Esophagus muscularis mucosa (tissue), 4 donors: ENCODE measurements around the gene TP53I3. TPM values are rescaled to one million over a fixed set of nuclear protein-coding genes. Genes with fewer than 3 reads are reported as not detected.

Source experiments
- DNase-seq: peaks from one replicate; pipeline ENCODE4 v3.0.0-alpha.2; 2017; ENCODE audit errors: extremely low spot score
- H3K27ac ChIP-seq, 4 donors: fragments of 200-600 bp; sonication (generic); replicated peaks in 1 of 4; 1 replicate in 3 of 4; 2 replicates in 1 of 4; pipeline ENCODE4 v1.5.1; 2016 to 2019; ENCODE audit warnings: mild to moderate bottlenecking in 1 of 4
- H3K27me3 ChIP-seq, 4 donors: fragments of 200-600 bp; sonication (generic); one replicate each; pipeline versions ENCODE4 v1.5.1 to v1.6.0; 2016 to 2019
- H3K36me3 ChIP-seq, 4 donors: fragments of 200-600 bp; sonication (generic); one replicate each; pipeline ENCODE4 v1.5.1; 2016 to 2019
- H3K4me1 ChIP-seq, 4 donors: fragments of 200-600 bp; sonication (generic); one replicate each; pipeline ENCODE4 v1.5.1; 2016 to 2019
- H3K4me3 ChIP-seq, 4 donors: fragments of 200-600 bp; sonication (generic); 1 replicate in 2 of 4; 2 replicates in 2 of 4; pipeline ENCODE4 v1.5.1; 2016 to 2019; ENCODE audit warnings: mild to moderate bottlenecking in 4 of 4, moderate library complexity in 1 of 4
- H3K9me3 ChIP-seq, 4 donors: fragments of 200-600 bp; sonication (generic); 1 replicate in 3 of 4; 2 replicates in 1 of 4; pipeline ENCODE4 v1.5.1; 2016 to 2019
- EP300 ChIP-seq: sonication (generic); formaldehyde crosslinking; IDR thresholded peaks from one replicate; pipeline ENCODE4 v1.6.1; 2017; ENCODE audit warnings: antibody characterized with exemption
- POLR2A ChIP-seq: fragments of 450-650 bp; IDR thresholded peaks from one replicate; pipeline ENCODE4 v1.6.1; 2017; ENCODE audit warnings: antibody characterized with exemption, moderate library complexity, mild to moderate bottlenecking, low read depth
- POLR2AphosphoS5 ChIP-seq, 2 donors: sonication (generic); formaldehyde crosslinking; IDR thresholded peaks; one replicate each; pipeline ENCODE4 v1.6.1; 2017; ENCODE audit warnings: antibody characterized with exemption in 2 of 2
- WGBS: methylation state at CpG from one replicate; pipeline ENCODE4 v1.1.5; 2018; 5-methylcytosine and 5-hydroxymethylcytosine counted together
- intact Hi-C: fragments of 100-400 bp; cut with DNase I; formaldehyde crosslinking; loops from one replicate; pipeline ENCODE4 v1.15.1; 2023
- total RNA-seq, 4 donors: library from RNA; depleted of rRNA; stranded (reverse); fragments of >200 nt; gene quantifications; one replicate each; pipeline versions ENCODE4 v1.1.0 to v1.2.1, GENCODE V29; 2016
- TF ChIP-seq, protein P1 (sequence below), 3 experiments: fragments of 200-600 bp in 2 of 3; fragments of 450-650 bp in 1 of 3; sonication (generic) in 2 of 3; IDR thresholded peaks; one replicate each; pipeline ENCODE4 v1.5.1; 2017 to 2019; ENCODE audit warnings: antibody characterized with exemption in 3 of 3, mild to moderate bottlenecking in 2 of 3, moderate library complexity in 1 of 3

Gene TP53I3
- total RNA-seq, 4 donors from 2014 or later: 5.3 to 11.3 (median 9.6) TPM

DNA sequence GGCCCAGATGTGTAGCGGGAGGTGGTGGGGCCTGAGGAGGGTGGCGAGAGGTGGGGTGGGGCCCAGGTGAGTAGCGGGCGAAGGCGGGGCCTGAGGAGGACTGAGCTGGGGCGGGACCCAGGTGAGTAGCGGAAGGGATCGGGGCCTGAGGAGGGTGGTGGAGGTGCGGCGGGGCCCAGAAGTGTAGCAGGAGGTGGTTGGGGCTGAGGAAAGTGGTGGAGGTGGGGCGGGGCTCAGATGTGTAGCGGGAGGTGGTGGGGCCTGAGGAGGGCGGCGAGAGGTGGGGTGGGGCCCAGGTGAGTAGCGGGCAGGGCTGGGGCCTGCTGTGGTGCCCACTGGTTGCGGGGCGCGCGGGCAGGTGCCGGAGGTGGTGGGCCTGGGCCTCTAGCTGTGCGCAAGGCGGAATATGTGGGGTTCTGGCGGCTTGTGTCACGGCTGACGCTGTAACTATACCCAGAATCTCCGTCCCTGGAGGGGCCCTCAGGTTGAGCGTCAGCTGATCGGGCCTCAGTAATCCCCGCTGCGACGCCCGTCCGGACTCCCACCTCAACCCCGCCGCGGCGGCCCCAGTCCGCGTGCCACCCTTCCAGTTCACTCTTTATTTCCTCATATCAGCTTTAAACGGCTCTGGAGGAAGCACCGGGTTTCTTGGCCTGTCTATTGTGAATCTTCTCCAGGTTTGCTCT lies 7.6 kb downstream of the TP53I3 start:
- intact Hi-C loops: loop anchor here (5.0 kb wide), 1 partner anchor 150 kb away; the partner anchor contains the start of gene ATAD2B
- TF ChIP-seq POLR2AphosphoS5 (IDR thresholded peaks at IDR 0.05) (no peak), EP300 (no peak), POLR2A (no peak)
- TF ChIP-seq, protein P1, sequence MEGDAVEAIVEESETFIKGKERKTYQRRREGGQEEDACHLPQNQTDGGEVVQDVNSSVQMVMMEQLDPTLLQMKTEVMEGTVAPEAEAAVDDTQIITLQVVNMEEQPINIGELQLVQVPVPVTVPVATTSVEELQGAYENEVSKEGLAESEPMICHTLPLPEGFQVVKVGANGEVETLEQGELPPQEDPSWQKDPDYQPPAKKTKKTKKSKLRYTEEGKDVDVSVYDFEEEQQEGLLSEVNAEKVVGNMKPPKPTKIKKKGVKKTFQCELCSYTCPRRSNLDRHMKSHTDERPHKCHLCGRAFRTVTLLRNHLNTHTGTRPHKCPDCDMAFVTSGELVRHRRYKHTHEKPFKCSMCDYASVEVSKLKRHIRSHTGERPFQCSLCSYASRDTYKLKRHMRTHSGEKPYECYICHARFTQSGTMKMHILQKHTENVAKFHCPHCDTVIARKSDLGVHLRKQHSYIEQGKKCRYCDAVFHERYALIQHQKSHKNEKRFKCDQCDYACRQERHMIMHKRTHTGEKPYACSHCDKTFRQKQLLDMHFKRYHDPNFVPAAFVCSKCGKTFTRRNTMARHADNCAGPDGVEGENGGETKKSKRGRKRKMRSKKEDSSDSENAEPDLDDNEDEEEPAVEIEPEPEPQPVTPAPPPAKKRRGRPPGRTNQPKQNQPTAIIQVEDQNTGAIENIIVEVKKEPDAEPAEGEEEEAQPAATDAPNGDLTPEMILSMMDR (IDR thresholded peaks at IDR 0.05): no peak
- peak overlapping the region; percentile 88 to 96 (median 92) for H3K27ac ChIP-seq
- H3K9me3 ChIP-seq: no peaks in the 10 kb centered on the region
- H3K27me3 ChIP-seq: no peaks in the 10 kb centered on the region
- H3K36me3 ChIP-seq: peaks cover 0 to 56% (median 32%) of the 10 kb centered on the region in 4 donors
- H3K4me1 ChIP-seq: peaks cover 19 to 39% (median 25%) of the 10 kb centered on the region in 4 donors
- H3K4me3 ChIP-seq: peak overlapping the region; percentile 70 to 91 (median 74)
- WGBS: 4% methylated on average over 37 of the region's 41 CpGs
- DNase-seq: no peak

GRCh38 chr2:24075915-24076848 lies 8.5 kb downstream of the TP53I3 start, which contains the start of gene SF3B6:
SF3B6 (minus strand) TSS chr2:24076326; CDS start chr2:24076229, 97 bp downstream.
- Histone ChIP-seq H3K36me3 (peaks cover 0 to 56% (median 35%) of the 10 kb centered on the region in 4 donors), H3K27ac (peak within 1 kb of the TSS; percentile 88 to 96 (median 92)), H3K27me3 (no peaks in the 10 kb centered on the region), H3K9me3 (no peaks in the 10 kb centered on the region), H3K4me1 (peaks cover 19 to 39% (median 25%) of the 10 kb centered on the region in 4 donors), H3K4me3 (peak within 1 kb of the TSS; percentile 70 to 91 (median 74))
- peak; percentile 99 for DNase-seq
- 3% methylated on average over 32 of the region's 64 CpGs for WGBS
- TF ChIP-seq POLR2A (no peak), POLR2AphosphoS5 (IDR thresholded peaks at IDR 0.05) (peak; percentile 92 to 96), EP300 (no peak)
- TF ChIP-seq, protein P1 (IDR thresholded peaks at IDR 0.05): peak in 1 of 3 experiments; percentile 12
- intact Hi-C loops: loop anchor here (5.0 kb wide), 1 partner anchor 149 kb away; the partner anchor contains the start of gene ATAD2B

- intact Hi-C loops: loop anchor here (5.0 kb wide), 1 partner anchor 148 kb away; the partner anchor contains the start of gene ATAD2B
- Histone ChIP-seq H3K4me3 (peak overlapping the region; percentile 70 to 91 (median 74)), H3K27ac (peak overlapping the region; percentile 88 to 96 (median 92)), H3K36me3 (peaks cover 5 to 56% (median 35%) of the 10 kb centered on the region in 4 donors), H3K4me1 (peaks cover 19 to 39% (median 25%) of the 10 kb centered on the region in 4 donors), H3K9me3 (no peaks in the 10 kb centered on the region), H3K27me3 (no peaks in the 10 kb centered on the region)
- 56% methylated on average over 5 of the region's 5 CpGs for WGBS
- no peak for DNase-seq
- TF ChIP-seq POLR2A (no peak), EP300 (no peak), POLR2AphosphoS5 (IDR thresholded peaks at IDR 0.05) (no peak)
- TF ChIP-seq, protein P1 (IDR thresholded peaks at IDR 0.05): no peak
Observed at GRCh38 chr2:24075259-24075658, 9.4 kb downstream of the TP53I3 start.

DNA sequence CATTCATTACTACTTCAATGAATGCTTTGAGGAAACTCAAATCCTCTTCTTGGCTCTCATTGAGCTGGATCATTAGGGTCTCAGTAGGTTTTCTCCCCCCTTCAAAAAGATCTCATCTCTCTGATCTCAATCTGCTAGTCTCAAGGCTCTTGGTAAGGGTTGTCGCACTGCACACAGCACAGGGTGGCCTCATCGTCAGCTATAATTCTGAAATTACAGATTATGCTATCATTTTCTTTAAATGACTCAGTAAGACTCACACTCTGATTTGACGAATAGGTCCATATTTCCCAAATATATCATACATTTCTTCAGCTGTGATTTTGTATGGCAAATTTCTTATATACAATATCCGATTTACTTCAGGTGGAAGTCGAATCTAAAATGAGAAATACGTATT lies 10.8 kb downstream of the TP53I3 start:
- Histone ChIP-seq H3K9me3 (no peaks in the 10 kb centered on the region), H3K4me3 (no peak overlapping the region), H3K36me3 (peaks cover 6 to 59% (median 45%) of the 10 kb centered on the region in 4 donors), H3K27me3 (no peaks in the 10 kb centered on the region), H3K27ac (no peak overlapping the region), H3K4me1 (peaks cover 19 to 39% (median 25%) of the 10 kb centered on the region in 4 donors)
- no peak for DNase-seq
- WGBS: 91% methylated on average over 6 of the region's 6 CpGs
- TF ChIP-seq, protein P1 (IDR thresholded peaks at IDR 0.05): no peak
- no peak for TF ChIP-seq POLR2AphosphoS5 (IDR thresholded peaks at IDR 0.05)
- TF ChIP-seq POLR2A: no peak
- intact Hi-C loops: no loop called here
